ENCODE results near the gene BRD4.

BRD4 gene

GRCh38 chr19:15243236-15243957, 88.9 kb downstream of the BRD4 start:
- Histone ChIP-seq H3K4me1 (ENCODE audit: control insufficient read depth, low read depth, low read length) (no peaks in the 10 kb centered on the region), H3K27me3 (ENCODE audit: insufficient read depth, low read length, poor library complexity) (no peaks in the 10 kb centered on the region), H2AK5ac (ENCODE audit: low read length) (no peak overlapping the region), H2BK15ac (replicated peaks; ENCODE audit: low read depth) (no peak overlapping the region), H2BK120ac (ENCODE audit: low read depth, low read length) (no peak overlapping the region), H3K18ac (ENCODE audit: low read length) (no peak overlapping the region), H2BK5ac (ENCODE audit: low read length) (no peak overlapping the region), H3K79me2 (ENCODE audit: control insufficient read depth, insufficient read depth, low read length) (no peaks in the 10 kb centered on the region), H4K5ac (ENCODE audit: low read length) (no peak overlapping the region), H4K8ac (ENCODE audit: low read depth, low read length) (no peak overlapping the region), H3K9ac (ENCODE audit: low read length) (no peak overlapping the region), H3K27ac (ENCODE audit: low read depth, low read length) (no peak overlapping the region), H3K79me1 (ENCODE audit: low read length) (peaks cover 2% of the 10 kb centered on the region), H3K4me2 (ENCODE audit: low read length) (no peak overlapping the region), H3K36me3 (ENCODE audit: control insufficient read depth, insufficient read depth, low read length) (peaks cover 21% of the 10 kb centered on the region), H3K23ac (ENCODE audit: low read length) (no peak overlapping the region), H3K4ac (ENCODE audit: low read depth, low read length) (no peak overlapping the region), H3K4me3 (ENCODE audit: low read length) (no peak overlapping the region), H3K56ac (ENCODE audit: low read length) (no peak overlapping the region)
- no peak for DNase-seq
- no CpG with 5 or more reads among the region's 17 CpGs for WGBS (ENCODE audit: extremely low coverage, insufficient coverage, low lambda C conversion rate)

- Histone ChIP-seq H3K23ac (ENCODE audit: low read length) (no peak overlapping the region), H4K8ac (ENCODE audit: low read depth, low read length) (no peak overlapping the region), H3K56ac (ENCODE audit: low read length) (no peak overlapping the region), H2BK15ac (replicated peaks; ENCODE audit: low read depth) (no peak overlapping the region), H3K4me1 (ENCODE audit: control insufficient read depth, low read depth, low read length) (no peaks in the 10 kb centered on the region), H3K36me3 (ENCODE audit: control insufficient read depth, insufficient read depth, low read length) (peaks cover 27% of the 10 kb centered on the region), H2AK5ac (ENCODE audit: low read length) (no peak overlapping the region), H3K4ac (ENCODE audit: low read depth, low read length) (no peak overlapping the region), H3K27me3 (ENCODE audit: insufficient read depth, low read length, poor library complexity) (no peaks in the 10 kb centered on the region), H3K4me3 (ENCODE audit: low read length) (no peak overlapping the region), H3K4me2 (ENCODE audit: low read length) (no peak overlapping the region), H3K79me2 (ENCODE audit: control insufficient read depth, insufficient read depth, low read length) (no peaks in the 10 kb centered on the region), H3K79me1 (ENCODE audit: low read length) (peaks cover 2% of the 10 kb centered on the region), H2BK120ac (ENCODE audit: low read depth, low read length) (no peak overlapping the region), H4K5ac (ENCODE audit: low read length) (no peak overlapping the region), H2BK5ac (ENCODE audit: low read length) (no peak overlapping the region), H3K27ac (ENCODE audit: low read depth, low read length) (no peak overlapping the region), H3K9ac (ENCODE audit: low read length) (no peak overlapping the region), H3K18ac (ENCODE audit: low read length) (no peak overlapping the region)
- no CpG with 5 or more reads among the region's 9 CpGs for WGBS (ENCODE audit: extremely low coverage, insufficient coverage, low lambda C conversion rate)
- no peak for DNase-seq
These were observed 91.0 kb downstream of the BRD4 start for GRCh38 chr19:15241259-15241910.

DNA sequence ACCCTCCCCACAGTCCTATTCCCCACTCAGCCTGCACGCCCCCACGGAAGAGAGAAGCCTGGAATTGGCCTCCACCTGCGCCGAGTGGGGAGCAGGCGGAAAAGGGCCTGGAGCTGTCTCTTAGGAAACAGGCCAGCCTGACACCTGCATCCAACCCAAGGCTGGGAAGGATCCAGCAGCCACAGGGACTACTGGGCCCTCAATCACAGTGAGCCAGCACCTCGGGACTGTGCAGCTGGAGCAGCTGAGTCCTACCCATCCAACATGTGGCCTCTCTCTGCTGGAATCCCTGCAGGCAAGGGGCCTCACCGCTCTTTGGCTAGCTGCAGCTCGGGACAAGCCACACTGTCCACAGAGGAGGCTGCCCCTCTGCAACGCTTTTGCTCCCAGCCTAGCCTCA, 91.8 kb downstream of the BRD4 start:
- no peak overlapping the region for H3K27ac ChIP-seq (ENCODE audit: low read depth, low read length)
- no peak overlapping the region for H4K5ac ChIP-seq (ENCODE audit: low read length)
- no peak overlapping the region for H3K18ac ChIP-seq (ENCODE audit: low read length)
- H2AK5ac ChIP-seq (ENCODE audit: low read length): no peak overlapping the region
- no peak overlapping the region for H4K8ac ChIP-seq (ENCODE audit: low read depth, low read length)
- H3K56ac ChIP-seq (ENCODE audit: low read length): no peak overlapping the region
- peaks cover 23% of the 10 kb centered on the region for H3K36me3 ChIP-seq (ENCODE audit: control insufficient read depth, insufficient read depth, low read length)
- no peak overlapping the region for H3K4me2 ChIP-seq (ENCODE audit: low read length)
- H2BK120ac ChIP-seq (ENCODE audit: low read depth, low read length): no peak overlapping the region
- no CpG with 5 or more reads among the region's 9 CpGs for WGBS (ENCODE audit: extremely low coverage, insufficient coverage, low lambda C conversion rate)
- no peaks in the 10 kb centered on the region for H3K79me2 ChIP-seq (ENCODE audit: control insufficient read depth, insufficient read depth, low read length)
- peaks cover under 1% of the 10 kb centered on the region for H3K79me1 ChIP-seq (ENCODE audit: low read length)
- DNase-seq: no peak
- H3K23ac ChIP-seq (ENCODE audit: low read length): no peak overlapping the region
- H2BK15ac ChIP-seq (replicated peaks; ENCODE audit: low read depth): no peak overlapping the region
- H2BK5ac ChIP-seq (ENCODE audit: low read length): no peak overlapping the region
- H3K4ac ChIP-seq (ENCODE audit: low read depth, low read length): no peak overlapping the region
- no peak overlapping the region for H3K9ac ChIP-seq (ENCODE audit: low read length)
- H3K4me3 ChIP-seq (ENCODE audit: low read length): no peak overlapping the region
- H3K27me3 ChIP-seq (ENCODE audit: insufficient read depth, low read length, poor library complexity): no peaks in the 10 kb centered on the region
- no peaks in the 10 kb centered on the region for H3K4me1 ChIP-seq (ENCODE audit: control insufficient read depth, low read depth, low read length)

DNA sequence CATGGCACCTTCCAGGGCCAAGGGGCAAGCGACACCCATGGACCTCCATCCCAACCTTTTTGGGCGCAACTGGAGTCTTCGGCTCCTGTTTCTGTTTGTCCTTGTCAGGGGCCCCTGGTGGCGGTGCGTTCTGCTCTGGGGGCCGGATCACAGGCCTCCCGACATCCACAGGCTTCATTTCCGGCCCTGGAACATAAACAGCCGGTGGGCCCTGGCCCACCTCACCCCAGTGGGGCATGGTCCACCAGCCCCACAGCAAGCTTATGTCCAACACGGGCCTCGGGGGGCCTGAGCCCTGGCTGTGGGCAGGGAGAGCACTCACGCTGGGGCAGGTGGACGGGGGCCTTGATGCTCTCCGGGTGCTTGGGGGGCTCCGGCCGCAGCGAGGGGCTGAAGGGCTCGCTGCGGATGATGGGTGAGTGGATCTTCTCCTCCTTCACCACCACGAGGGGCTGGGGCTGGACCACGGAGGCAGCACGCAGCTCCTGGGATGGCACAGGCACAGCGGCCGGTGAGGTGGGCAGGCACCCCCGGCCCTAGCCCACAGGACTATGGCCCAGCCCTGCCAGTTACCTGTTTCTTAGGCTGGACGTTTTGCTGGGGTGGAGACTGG, 92.9 kb downstream of the BRD4 start:
- Histone ChIP-seq H4K8ac (ENCODE audit: low read depth, low read length) (no peak overlapping the region), H3K9ac (ENCODE audit: low read length) (no peak overlapping the region), H2BK15ac (replicated peaks; ENCODE audit: low read depth) (no peak overlapping the region), H3K36me3 (ENCODE audit: control insufficient read depth, insufficient read depth, low read length) (peaks cover 20% of the 10 kb centered on the region), H3K4ac (ENCODE audit: low read depth, low read length) (no peak overlapping the region), H2BK5ac (ENCODE audit: low read length) (no peak overlapping the region), H3K18ac (ENCODE audit: low read length) (no peak overlapping the region), H4K5ac (ENCODE audit: low read length) (no peak overlapping the region), H3K79me1 (ENCODE audit: low read length) (no peaks in the 10 kb centered on the region), H3K79me2 (ENCODE audit: control insufficient read depth, insufficient read depth, low read length) (no peaks in the 10 kb centered on the region), H3K56ac (ENCODE audit: low read length) (no peak overlapping the region), H3K23ac (ENCODE audit: low read length) (no peak overlapping the region), H2AK5ac (ENCODE audit: low read length) (no peak overlapping the region), H3K4me3 (ENCODE audit: low read length) (no peak overlapping the region), H3K27ac (ENCODE audit: low read depth, low read length) (no peak overlapping the region), H3K4me1 (ENCODE audit: control insufficient read depth, low read depth, low read length) (no peaks in the 10 kb centered on the region), H3K27me3 (ENCODE audit: insufficient read depth, low read length, poor library complexity) (no peaks in the 10 kb centered on the region), H3K4me2 (ENCODE audit: low read length) (no peak overlapping the region), H2BK120ac (ENCODE audit: low read depth, low read length) (no peak overlapping the region)
- no CpG with 5 or more reads among the region's 26 CpGs for WGBS (ENCODE audit: extremely low coverage, insufficient coverage, low lambda C conversion rate)
- no peak for DNase-seq

DNA sequence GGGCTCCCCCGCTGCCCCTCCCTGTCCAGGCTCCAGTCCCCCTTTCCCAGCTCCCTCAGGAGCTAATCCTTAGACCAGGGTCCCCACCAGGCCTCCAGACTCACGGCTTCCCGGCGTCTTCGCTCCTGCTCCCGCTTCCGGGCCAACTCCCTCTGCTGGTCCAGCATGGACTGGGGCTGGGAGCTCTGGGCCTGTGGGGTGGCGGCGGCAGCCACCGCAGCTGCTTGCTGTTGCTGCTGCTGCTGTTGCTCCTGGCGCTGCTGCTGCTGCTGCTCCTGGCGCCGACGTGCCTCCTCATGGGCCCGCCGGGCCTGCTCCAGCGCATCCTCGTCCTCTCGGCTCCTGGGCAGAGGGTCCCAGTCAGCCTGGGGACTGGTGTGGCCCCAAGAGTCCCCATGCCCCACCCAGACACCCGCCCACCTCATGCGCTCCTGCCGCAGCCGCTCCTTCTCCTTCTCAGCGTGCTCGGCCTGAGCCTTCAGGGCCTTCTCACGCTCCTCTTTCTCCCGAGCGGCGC, 93.6 kb downstream of the BRD4 start:
- peak; percentile 32 for DNase-seq
- Histone ChIP-seq H3K4me1 (ENCODE audit: control insufficient read depth, low read depth, low read length) (no peaks in the 10 kb centered on the region), H3K4me2 (ENCODE audit: low read length) (no peak overlapping the region), H4K8ac (ENCODE audit: low read depth, low read length) (no peak overlapping the region), H3K4me3 (ENCODE audit: low read length) (no peak overlapping the region), H3K4ac (ENCODE audit: low read depth, low read length) (no peak overlapping the region), H3K79me1 (ENCODE audit: low read length) (no peaks in the 10 kb centered on the region), H3K23ac (ENCODE audit: low read length) (no peak overlapping the region), H3K18ac (ENCODE audit: low read length) (no peak overlapping the region), H2AK5ac (ENCODE audit: low read length) (no peak overlapping the region), H3K9ac (ENCODE audit: low read length) (no peak overlapping the region), H3K56ac (ENCODE audit: low read length) (no peak overlapping the region), H2BK5ac (ENCODE audit: low read length) (no peak overlapping the region), H2BK15ac (replicated peaks; ENCODE audit: low read depth) (no peak overlapping the region), H3K27me3 (ENCODE audit: insufficient read depth, low read length, poor library complexity) (no peaks in the 10 kb centered on the region), H2BK120ac (ENCODE audit: low read depth, low read length) (no peak overlapping the region), H4K5ac (ENCODE audit: low read length) (no peak overlapping the region), H3K36me3 (ENCODE audit: control insufficient read depth, insufficient read depth, low read length) (peaks cover 17% of the 10 kb centered on the region), H3K27ac (ENCODE audit: low read depth, low read length) (no peak overlapping the region), H3K79me2 (ENCODE audit: control insufficient read depth, insufficient read depth, low read length) (no peaks in the 10 kb centered on the region)
- WGBS (ENCODE audit: extremely low coverage, insufficient coverage, low lambda C conversion rate): no CpG with 5 or more reads among the region's 29 CpGs
